NCI-H2196 treated with DMSO at 0.1 percent for 48 hours (cell line): Measurements from ENCODE around the gene DNAH1.

ENCODE experiments used
- DNase-seq: peaks from one replicate; lab custom pipeline; 2025; ENCODE audit not compliant: unreplicated experiment; lab: John Stamatoyannopoulos, UW

The DNAH1 gene

GRCh38 chr3:52385157-52385556 lies 69.0 kb downstream of the DNAH1 start:
- DNase-seq, result no peak

- DNase-seq, result no peak
These were observed 71.4 kb downstream of the DNAH1 start for GRCh38 chr3:52387481-52387880.

- DNase-seq, result no peak
These were observed 72.3 kb downstream of the DNAH1 start for GRCh38 chr3:52388348-52388821.

GRCh38 chr3:52388933-52389332 lies 72.8 kb downstream of the DNAH1 start:
- no peak for DNase-seq

GRCh38 chr3:52391096-52391495 lies 75.0 kb downstream of the DNAH1 start:
- no peak for DNase-seq

- no peak for DNase-seq
These were observed 76.3 kb downstream of the DNAH1 start for GRCh38 chr3:52392216-52392930.

- DNase-seq, result no peak
These were observed 77.2 kb downstream of the DNAH1 start for GRCh38 chr3:52393131-52393807.

GRCh38 chr3:52393959-52394670 lies 78.0 kb downstream of the DNAH1 start:
- DNase-seq, result no peak

- no peak for DNase-seq
These were observed 78.8 kb downstream of the DNAH1 start for GRCh38 chr3:52394751-52395502.

GRCh38 chr3:52395503-52395865 lies 79.4 kb downstream of the DNAH1 start:
- no peak for DNase-seq

- DNase-seq, result no peak
These were observed 80.1 kb downstream of the DNAH1 start for GRCh38 chr3:52396011-52396906.

GRCh38 chr3:52396907-52397591 lies 80.9 kb downstream of the DNAH1 start:
- no peak for DNase-seq

GRCh38 chr3:52397676-52398399 lies 81.7 kb downstream of the DNAH1 start:
- DNase-seq, result no peak

GRCh38 chr3:52398670-52399081 lies 82.6 kb downstream of the DNAH1 start:
- no peak for DNase-seq

- DNase-seq, result no peak
These were observed 83.0 kb downstream of the DNAH1 start for GRCh38 chr3:52399131-52399530.

GRCh38 chr3:52399593-52399992 lies 83.5 kb downstream of the DNAH1 start:
- no peak for DNase-seq

- DNase-seq, result no peak
These were observed 84.2 kb downstream of the DNAH1 start for GRCh38 chr3:52400275-52400793.

GRCh38 chr3:52401021-52401420 lies 84.9 kb downstream of the DNAH1 start:
- DNase-seq, result no peak

- DNase-seq, result no peak
These were observed 85.4 kb downstream of the DNAH1 start for GRCh38 chr3:52401551-52401950.
